ENCODE measurements around the gene PPP2R5C.

PPP2R5C gene

GRCh38 chr14:101844219-101844618, 82.7 kb downstream of the PPP2R5C start:
- no peak for DNase-seq

- no peak for DNase-seq
Measured at GRCh38 chr14:101844751-101845150, 83.2 kb downstream of the PPP2R5C start.

GRCh38 chr14:101845496-101845895, 84.0 kb downstream of the PPP2R5C start:
- no peak for DNase-seq

GRCh38 chr14:101845896-101846295, 84.4 kb downstream of the PPP2R5C start:
- no peak for DNase-seq

- no peak for DNase-seq
Measured at GRCh38 chr14:101849125-101849524, 87.6 kb downstream of the PPP2R5C start.

- DNase-seq: no peak
Measured at GRCh38 chr14:101849640-101850039, 88.1 kb downstream of the PPP2R5C start.

- no peak for DNase-seq
Measured at GRCh38 chr14:101851183-101851582, 89.7 kb downstream of the PPP2R5C start.

- no peak for DNase-seq
Measured at GRCh38 chr14:101851736-101852405, 90.4 kb downstream of the PPP2R5C start.

- no peak for DNase-seq
Measured at GRCh38 chr14:101852785-101853184, 91.3 kb downstream of the PPP2R5C start.

GRCh38 chr14:101853455-101854018, 92.0 kb downstream of the PPP2R5C start:
- DNase-seq: no peak

- DNase-seq: no peak
Measured at GRCh38 chr14:101854366-101854765, 92.9 kb downstream of the PPP2R5C start.

GRCh38 chr14:101855958-101856357, 94.4 kb downstream of the PPP2R5C start:
- no peak for DNase-seq

GRCh38 chr14:101856536-101856935, 95.0 kb downstream of the PPP2R5C start:
- no peak for DNase-seq

GRCh38 chr14:101857226-101857625, 95.7 kb downstream of the PPP2R5C start:
- DNase-seq: no peak

- no peak for DNase-seq
Measured at GRCh38 chr14:101858791-101859537, 97.5 kb downstream of the PPP2R5C start.

GRCh38 chr14:101859538-101859902, 98.0 kb downstream of the PPP2R5C start:
- DNase-seq: no peak

GRCh38 chr14:101859958-101860357, 98.4 kb downstream of the PPP2R5C start:
- no peak for DNase-seq

- DNase-seq: no peak
Measured at GRCh38 chr14:101861464-101861863, 100.0 kb downstream of the PPP2R5C start.

- DNase-seq: peak; percentile 13
Measured at GRCh38 chr14:101862177-101862576, 100.7 kb downstream of the PPP2R5C start.

- DNase-seq: no peak
Measured at GRCh38 chr14:101862711-101863110, 101.2 kb downstream of the PPP2R5C start.

GRCh38 chr14:101865288-101865687, 103.8 kb downstream of the PPP2R5C start:
- no peak for DNase-seq

- no peak for DNase-seq
Measured at GRCh38 chr14:101867854-101868253, 106.3 kb downstream of the PPP2R5C start.

GRCh38 chr14:101869217-101869616, 107.7 kb downstream of the PPP2R5C start:
- no peak for DNase-seq
